CD4-positive, alpha-beta T cell treated with Interleukin-17A for 1 hour (primary cell): Measurements from ENCODE around the gene SF3B4.
"Not testable (repeated sequence)": the region's sequence is repeated elsewhere in the genome, so short reads cannot be mapped to it uniquely, and the experiment has no call there.

ENCODE experiments used
- DNase-seq: peaks from one replicate; pipeline ENCODE4 v3.0.0-alpha.2; 2020

The SF3B4 gene

GRCh38 chr1:149931212-149931790, 3.7 kb upstream of the SF3B4 start:
- DNase-seq: no peak

- no peak for DNase-seq
These were observed 2.3 kb upstream of the SF3B4 start for GRCh38 chr1:149929856-149930255.

GRCh38 chr1:149928401-149928724, 760 bp upstream of the SF3B4 start:
- DNase-seq: no peak

GRCh38 chr1:149927056-149927562, 494 bp downstream of the SF3B4 start:
- DNase-seq: peak; percentile 13

GRCh38 chr1:149926296-149926695, 1.3 kb downstream of the SF3B4 start:
- no peak for DNase-seq

GRCh38 chr1:149925751-149926150, 1.9 kb downstream of the SF3B4 start:
- DNase-seq: no peak

GRCh38 chr1:149925345-149925744, 2.3 kb downstream of the SF3B4 start:
- DNase-seq: no peak

- no peak for DNase-seq
These were observed 4.0 kb downstream of the SF3B4 start for GRCh38 chr1:149923626-149924025.

GRCh38 chr1:149917571-149918144, 9.9 kb downstream of the SF3B4 start, which contains the start of gene SV2A:
SV2A (minus strand) TSS chr1:149917844; CDS start chr1:149913840, 4,004 bp downstream.
- peak; percentile 56 for DNase-seq

GRCh38 chr1:149916898-149917252, 10.7 kb downstream of the SF3B4 start:
- no peak for DNase-seq

- no peak for DNase-seq
These were observed 11.3 kb downstream of the SF3B4 start for GRCh38 chr1:149916193-149916897.

- DNase-seq: no peak
These were observed 12.0 kb downstream of the SF3B4 start for GRCh38 chr1:149915429-149916192.

- DNase-seq: no peak
These were observed 13.1 kb downstream of the SF3B4 start for GRCh38 chr1:149914545-149914944.

GRCh38 chr1:149906570-149907075, 21.0 kb downstream of the SF3B4 start:
- DNase-seq: no peak

- DNase-seq: no peak
These were observed 23.6 kb downstream of the SF3B4 start for GRCh38 chr1:149903836-149904491.

GRCh38 chr1:149899460-149900284, 27.9 kb downstream of the SF3B4 start, which contains the start of gene BOLA1:
BOLA1 (plus strand) TSS chr1:149899568; CDS start chr1:149900060, 492 bp downstream.
- peak; percentile 85 for DNase-seq

GRCh38 chr1:149896575-149896974, 31.0 kb downstream of the SF3B4 start:
- DNase-seq: no peak

GRCh38 chr1:149888999-149889289, 38.7 kb downstream of the SF3B4 start:
- DNase-seq: no peak

- DNase-seq: peak; percentile 90
These were observed 39.2 kb downstream of the SF3B4 start for GRCh38 chr1:149888247-149888998.

- DNase-seq: peak; percentile 98
These were observed 40.0 kb downstream of the SF3B4 start for GRCh38 chr1:149887456-149888246.

- not testable (repeated sequence) for DNase-seq
These were observed 40.5 kb downstream of the SF3B4 start for GRCh38 chr1:149887196-149887455.
